HG03196 (cell line): ENCODE results near the gene PIGW.

Experiments used
- ATAC-seq: cut with Tn5 transposase; IDR thresholded peaks from one replicate; pipeline ENCODE4 v1.9.1; 2021; ENCODE audit not compliant: unreplicated experiment

PIGW gene

GRCh38 chr17:36534840-36535668 lies at the start of gene PIGW, which contains the start of gene MYO19:
TSS of gene PIGW (plus strand) at chr17:36534987. CDS start at chr17:36537102, 2,115 bp downstream.
TSS of gene MYO19 (minus strand) at chr17:36534868. CDS start at chr17:36532538, 2,330 bp downstream.
- peak; percentile 74 for ATAC-seq

GRCh38 chr17:36485027-36485426 lies 49.8 kb upstream of the PIGW start:
- no peak for ATAC-seq

- ATAC-seq, result peak; percentile 10
Observed at GRCh38 chr17:36485805-36486203, 49.0 kb upstream of the PIGW start.

- peak; percentile 88 for ATAC-seq
Observed at GRCh38 chr17:36486204-36487194, 48.3 kb upstream of the PIGW start, which contains the start of gene ZNHIT3. TSS of gene ZNHIT3 (plus strand) at chr17:36486681. CDS start at chr17:36486700, 19 bp downstream.

GRCh38 chr17:36493956-36494355 lies 40.8 kb upstream of the PIGW start:
- ATAC-seq, result no peak

GRCh38 chr17:36494674-36495073 lies 40.1 kb upstream of the PIGW start:
- no peak for ATAC-seq

- no peak for ATAC-seq
Observed at GRCh38 chr17:36495076-36495578, 39.7 kb upstream of the PIGW start.

GRCh38 chr17:36496018-36496789 lies 38.6 kb upstream of the PIGW start:
- no peak for ATAC-seq

GRCh38 chr17:36498155-36498554 lies 36.6 kb upstream of the PIGW start:
- ATAC-seq, result no peak

GRCh38 chr17:36498560-36499300 lies 36.1 kb upstream of the PIGW start:
- no peak for ATAC-seq

GRCh38 chr17:36500745-36501225 lies 34.0 kb upstream of the PIGW start:
- ATAC-seq, result no peak

- ATAC-seq, result no peak
Observed at GRCh38 chr17:36501351-36501750, 33.4 kb upstream of the PIGW start.

- no peak for ATAC-seq
Observed at GRCh38 chr17:36501963-36502362, 32.8 kb upstream of the PIGW start.

- ATAC-seq, result no peak
Observed at GRCh38 chr17:36503456-36504155, 31.2 kb upstream of the PIGW start.

- ATAC-seq, result no peak
Observed at GRCh38 chr17:36504156-36504545, 30.6 kb upstream of the PIGW start.

- no peak for ATAC-seq
Observed at GRCh38 chr17:36505171-36505570, 29.6 kb upstream of the PIGW start.

GRCh38 chr17:36506249-36506826 lies 28.4 kb upstream of the PIGW start:
- no peak for ATAC-seq

- no peak for ATAC-seq
Observed at GRCh38 chr17:36506831-36507230, 28.0 kb upstream of the PIGW start.

GRCh38 chr17:36507266-36507665 lies 27.5 kb upstream of the PIGW start:
- no peak for ATAC-seq
